ENCODE results near the gene DDX10. TPM values are rescaled to one million over a fixed set of nuclear protein-coding genes. Genes with fewer than 3 reads are reported as not detected.

The DDX10 gene
- total RNA-seq, 1 experiment from 2014 or later: 48.3 TPM

DNA sequence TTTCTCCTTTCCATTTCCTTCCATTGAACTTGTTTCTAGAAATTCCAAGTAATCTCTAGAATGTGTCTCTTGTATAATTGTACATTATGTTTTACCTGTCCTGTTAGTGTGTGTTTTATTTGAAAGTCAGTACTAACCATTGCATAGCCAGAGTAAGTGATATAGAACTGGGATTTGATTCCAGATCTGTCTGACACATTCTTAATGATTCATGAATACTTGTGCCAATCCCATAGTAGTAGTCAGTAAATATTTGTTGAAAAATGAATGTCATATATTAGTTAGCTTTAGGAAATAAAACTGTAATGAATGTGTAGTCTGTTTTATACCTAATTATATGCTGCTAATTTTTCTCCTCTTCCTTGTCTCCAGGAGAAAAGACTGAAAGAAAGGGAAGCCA is 186.9 kb downstream of the DDX10 start:
- Histone ChIP-seq H3K4me2 (ENCODE audit: insufficient read depth, insufficient read length, low read length) (no peak overlapping the region), H2AK5ac (ENCODE audit: insufficient read length, low read length) (no peak overlapping the region), H3K23ac (ENCODE audit: insufficient read length, low read depth, low read length) (no peak overlapping the region), H2BK12ac (ENCODE audit: insufficient read length, low read depth, low read length) (no peak overlapping the region), H3K18ac (ENCODE audit: insufficient read length, low read depth, low read length) (no peak overlapping the region), H3K27me3 (ENCODE audit: insufficient read depth, low read length) (no peaks in the 10 kb centered on the region), H3K9me3 (ENCODE audit: control insufficient read depth, low read depth, low read length) (no peaks in the 10 kb centered on the region), H3K79me2 (ENCODE audit: insufficient read depth, low read length) (no peaks in the 10 kb centered on the region), H3K4me1 (ENCODE audit: insufficient read depth, low read length) (no peaks in the 10 kb centered on the region), H4K20me1 (ENCODE audit: control insufficient read depth, insufficient read depth, insufficient read length) (no peaks in the 10 kb centered on the region), H2BK15ac (ENCODE audit: low read depth, low read length) (no peak overlapping the region), H3K23me2 (ENCODE audit: insufficient read length, low read depth, low read length, poor library complexity, severe bottlenecking) (no peaks in the 10 kb centered on the region), H4K8ac (replicated peaks; ENCODE audit: insufficient read length, low read depth, low read length) (no peak overlapping the region), H3K27ac (ENCODE audit: insufficient read length, low read depth, low read length) (no peak overlapping the region), H4K5ac (ENCODE audit: insufficient read length, low read depth, low read length) (no peak overlapping the region), H3K79me1 (ENCODE audit: insufficient read depth, low read depth, low read length, poor library complexity, severe bottlenecking) (no peaks in the 10 kb centered on the region), H3K56ac (ENCODE audit: insufficient read length, low read depth, low read length) (no peak overlapping the region), H3K4ac (ENCODE audit: low read depth, low read length) (no peak overlapping the region), H2AFZ (ENCODE audit: low read length) (no peak overlapping the region), H2BK120ac (ENCODE audit: low read depth, low read length, poor library complexity, severe bottlenecking) (no peak overlapping the region), H3T11ph (ENCODE audit: low read length) (no peak overlapping the region), H3K14ac (ENCODE audit: insufficient read depth, low read length) (no peak overlapping the region), H2BK5ac (ENCODE audit: insufficient read length, low read length) (no peak overlapping the region), H3K9ac (ENCODE audit: extremely low read depth, insufficient read length, low read length) (no peak overlapping the region), H2BK20ac (ENCODE audit: low read depth, low read length, poor library complexity, severe bottlenecking) (no peak overlapping the region), H4K91ac (ENCODE audit: insufficient read length, low read depth, low read length) (no peak overlapping the region)
- H3K27ac Mint-ChIP-seq: no peak overlapping the region; a peak in 1 of 7 replicates
- H3K4me1 Mint-ChIP-seq: peaks cover 0 to 5% of the 10 kb centered on the region in 2 experiments; a peak in 1 of 4 replicates
- no peak for DNase-seq
- H3K27me3 Mint-ChIP-seq (ENCODE audit: low read depth): no peaks in the 10 kb centered on the region
- no peak overlapping the region for H3K4me3 Mint-ChIP-seq
- H3K36me3 Mint-ChIP-seq (ENCODE audit: insufficient read depth in 1 of 3, low read depth in 3 of 3): no peaks in the 10 kb centered on the region; a peak in 1 of 7 replicates
- no peaks in the 10 kb centered on the region for H3K9me3 Mint-ChIP-seq
- TF ChIP-seq, protein P1, sequence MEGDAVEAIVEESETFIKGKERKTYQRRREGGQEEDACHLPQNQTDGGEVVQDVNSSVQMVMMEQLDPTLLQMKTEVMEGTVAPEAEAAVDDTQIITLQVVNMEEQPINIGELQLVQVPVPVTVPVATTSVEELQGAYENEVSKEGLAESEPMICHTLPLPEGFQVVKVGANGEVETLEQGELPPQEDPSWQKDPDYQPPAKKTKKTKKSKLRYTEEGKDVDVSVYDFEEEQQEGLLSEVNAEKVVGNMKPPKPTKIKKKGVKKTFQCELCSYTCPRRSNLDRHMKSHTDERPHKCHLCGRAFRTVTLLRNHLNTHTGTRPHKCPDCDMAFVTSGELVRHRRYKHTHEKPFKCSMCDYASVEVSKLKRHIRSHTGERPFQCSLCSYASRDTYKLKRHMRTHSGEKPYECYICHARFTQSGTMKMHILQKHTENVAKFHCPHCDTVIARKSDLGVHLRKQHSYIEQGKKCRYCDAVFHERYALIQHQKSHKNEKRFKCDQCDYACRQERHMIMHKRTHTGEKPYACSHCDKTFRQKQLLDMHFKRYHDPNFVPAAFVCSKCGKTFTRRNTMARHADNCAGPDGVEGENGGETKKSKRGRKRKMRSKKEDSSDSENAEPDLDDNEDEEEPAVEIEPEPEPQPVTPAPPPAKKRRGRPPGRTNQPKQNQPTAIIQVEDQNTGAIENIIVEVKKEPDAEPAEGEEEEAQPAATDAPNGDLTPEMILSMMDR (conservative IDR thresholded peaks at IDR 0.05): no peak
